Uterus (tissue), 2 donors: ENCODE results near the gene NDUFB6.

Experiments used
- CTCF ChIP-seq, 4 experiments: fragments of 200-600 bp in 2 of 4; fragments of 450-650 bp in 2 of 4; sonication (generic) in 2 of 4; IDR thresholded peaks; one replicate each; pipeline ENCODE4 v1.5.1; 2016 to 2019; ENCODE audit warnings: antibody characterized with exemption in 4 of 4, mild to moderate bottlenecking in 2 of 4, moderate library complexity in 1 of 4
- POLR2A ChIP-seq, 2 donors: fragments of 450-650 bp; IDR thresholded peaks; one replicate each; pipeline ENCODE4 v1.6.1; 2016; ENCODE audit warnings: antibody characterized with exemption in 2 of 2, mild to moderate bottlenecking in 1 of 2, moderate library complexity in 1 of 2

GRCh38 chr9:32516241-32516640 is 56.7 kb downstream of the NDUFB6 start:
- no peak for TF ChIP-seq CTCF (IDR thresholded peaks at IDR 0.05)
- TF ChIP-seq POLR2A (IDR thresholded peaks at IDR 0.05), result no peak
